SK-N-SH (cell line): ENCODE data around the gene COLEC12. TPM values are rescaled to one million over a fixed set of nuclear protein-coding genes. Genes with fewer than 3 reads are reported as not detected.

Source experiments
- CTCF ChIA-PET: fragments of 300-600, 350-600 bp; formaldehyde crosslinking; extraction: SDS; loops from one replicate; lab custom pipeline; 2021; lab: Yijun Ruan, JAX
- POLR2A ChIA-PET: fragments of 350-600 bp; sonication (Branson Sonifier 250); formaldehyde crosslinking; extraction: SDS; loops from one replicate; lab custom pipeline; 2020; ENCODE audit warnings: antibody characterized with exemption, inconsistent platforms; lab: Yijun Ruan, JAX
- DNase-seq: peaks from one replicate; pipeline ENCODE4 v3.0.0; 2012
- H2AFZ ChIP-seq: fragments of 200-600 bp; sonication (generic); 2 replicates; pipeline ENCODE4 v1.8.1; 2016; ENCODE audit warnings: antibody characterized with exemption, mild to moderate bottlenecking, low read depth
- H3F3A ChIP-seq: fragments of 200-600 bp; sonication (generic); replicated peaks from 2 replicates; pipeline ENCODE3; 2016; ENCODE audit warnings: antibody characterized with exemption, mild to moderate bottlenecking; ENCODE audit not compliant: insufficient read depth
- H3K27ac ChIP-seq, 2 experiments: fragments of 200-500 bp in 1 of 2; fragments of 200-600 bp in 1 of 2; sonication (Bioruptor generic) in 1 of 2; sonication (generic), shearing (Covaris generic) in 1 of 2; 2 replicates each; pipeline versions ENCODE4 v1.5.1 to v1.6.1; 2014 to 2016; ENCODE audit warnings: low read depth in 2 of 2, inconsistent platforms in 1 of 2, low read length in 1 of 2, mild to moderate bottlenecking in 1 of 2, mixed read lengths in 1 of 2
- H3K27me3 ChIP-seq: fragments of 200-600 bp; sonication (generic), shearing (Covaris generic); 2 replicates; pipeline ENCODE4 v1.6.1; 2016; ENCODE audit warnings: mixed run types; ENCODE audit not compliant: insufficient read depth
- H3K36me3 ChIP-seq, 2 experiments: fragments of 200-500 bp in 1 of 2; fragments of 200-600 bp in 1 of 2; sonication (Bioruptor generic) in 1 of 2; sonication (generic) in 1 of 2; replicated peaks in 1 of 2; 2 replicates each; pipeline versions ENCODE3 to v1.5.1; 2014 to 2016; ENCODE audit warnings: low read length in 1 of 2, mild to moderate bottlenecking in 1 of 2; ENCODE audit not compliant: insufficient read depth in 2 of 2, control insufficient read depth in 1 of 2
- H3K4me1 ChIP-seq, 2 experiments: fragments of 200-500 bp in 1 of 2; fragments of 200-600 bp in 1 of 2; sonication (Bioruptor generic) in 1 of 2; sonication (generic), shearing (Covaris generic) in 1 of 2; 2 replicates each; pipeline versions ENCODE4 v1.5.1 to v1.6.1; 2014 to 2016; ENCODE audit warnings: low read depth in 1 of 2, low read length in 1 of 2, mixed run types in 1 of 2; ENCODE audit not compliant: insufficient read depth in 2 of 2, control insufficient read depth in 1 of 2
- H3K4me2 ChIP-seq: fragments of 200-600 bp; sonication (generic), shearing (Covaris generic); 2 replicates; pipeline ENCODE4 v1.6.1; 2017; ENCODE audit warnings: mixed run types
- H3K4me3 ChIP-seq, 2 experiments: fragments of 200-500 bp in 1 of 2; fragments of 200-600 bp in 1 of 2; sonication (Bioruptor generic) in 1 of 2; sonication (generic), shearing (Covaris generic) in 1 of 2; 2 replicates each; pipeline versions ENCODE4 v1.5.1 to v1.8.1; 2014 to 2016; ENCODE audit warnings: low read depth in 2 of 2, inconsistent platforms in 1 of 2, low read length in 1 of 2, mild to moderate bottlenecking in 1 of 2, mixed read lengths in 1 of 2, moderate library complexity in 1 of 2
- H3K79me2 ChIP-seq: fragments of 200-600 bp; sonication (generic); 2 replicates; pipeline ENCODE4 v1.8.1; 2017; ENCODE audit warnings: mild to moderate bottlenecking; ENCODE audit not compliant: insufficient read depth
- H3K9ac ChIP-seq: fragments of 200-600 bp; sonication (generic); 2 replicates; pipeline ENCODE4 v1.6.1; 2017; ENCODE audit warnings: mixed run types
- H3K9me2 ChIP-seq: fragments of 200-600 bp; sonication (generic); 2 replicates; pipeline ENCODE4 v1.6.1; 2017; ENCODE audit warnings: mixed run types
- H3K9me3 ChIP-seq: fragments of 200-600 bp; sonication (generic); 2 replicates; pipeline ENCODE4 v1.6.1; 2017; ENCODE audit warnings: mixed run types, mild to moderate bottlenecking, moderate library complexity
- H4K20me1 ChIP-seq: fragments of 200-600 bp; sonication (generic); 2 replicates; pipeline ENCODE4 v1.6.1; 2017; ENCODE audit warnings: mild to moderate bottlenecking, mixed run types; ENCODE audit not compliant: insufficient read depth
- CHD2 ChIP-seq: fragments of 150-350 bp; IDR thresholded peaks from 2 replicates; pipeline ENCODE4 v1.6.1; 2018; ENCODE audit warnings: low read length; ENCODE audit not compliant: partially characterized antibody
- ELF1 ChIP-seq: IDR thresholded peaks from 2 replicates; pipeline ENCODE4 v1.4.0; 2012
- EP300 ChIP-seq, 2 experiments: IDR thresholded peaks; 2 replicates each; pipeline versions ENCODE4 v1.4.0 to v1.6.1; 2012; ENCODE audit warnings: borderline replicate concordance in 1 of 2, low read depth in 1 of 2, low read length in 1 of 2
- EZH2phosphoT487 ChIP-seq: fragments of 200-600 bp; sonication (generic); IDR thresholded peaks from 2 replicates; pipeline ENCODE4 v1.6.1; 2017; ENCODE audit warnings: low read depth, mixed run types, mild to moderate bottlenecking, antibody characterized with exemption, moderate library complexity, borderline replicate concordance
- FOXJ3 ChIP-seq: sonication (generic); formaldehyde crosslinking; IDR thresholded peaks from 2 replicates; pipeline ENCODE4 v1.5.1; 2020; ENCODE audit warnings: mild to moderate bottlenecking, missing genetic modification reagents
- JUND ChIP-seq: IDR thresholded peaks from 2 replicates; pipeline ENCODE4 v1.4.0; 2012
- NFIC ChIP-seq: IDR thresholded peaks from 2 replicates; pipeline ENCODE4 v1.4.0; 2012; ENCODE audit warnings: borderline replicate concordance
- NRF1 ChIP-seq: IDR thresholded peaks from 2 replicates; pipeline ENCODE4 v1.6.1; 2012; ENCODE audit warnings: low read depth, mild to moderate bottlenecking, low read length
- POLR2AphosphoS5 ChIP-seq: IDR thresholded peaks from 2 replicates; pipeline ENCODE4 v1.6.1; 2012; ENCODE audit warnings: low read depth, low read length
- RAD21 ChIP-seq: IDR thresholded peaks from 2 replicates; pipeline ENCODE4 v1.6.1; 2012; ENCODE audit warnings: mild to moderate bottlenecking, low read length
- RFX5 ChIP-seq: IDR thresholded peaks from 2 replicates; pipeline ENCODE4 v1.6.1; 2012; ENCODE audit warnings: mild to moderate bottlenecking, improper control_type of control experiment, low read length
- RXRA ChIP-seq: IDR thresholded peaks from 2 replicates; pipeline ENCODE4 v1.4.0; 2012; ENCODE audit warnings: low read depth, mild to moderate bottlenecking, borderline replicate concordance
- SMC3 ChIP-seq: IDR thresholded peaks from 2 replicates; pipeline ENCODE4 v1.6.1; 2012; ENCODE audit warnings: low read depth, low read length, improper control_type of control experiment
- YY1 ChIP-seq: IDR thresholded peaks from 2 replicates; pipeline ENCODE4 v1.4.0; 2012; ENCODE audit warnings: low read depth, mild to moderate bottlenecking
- WGBS: methylation state at CpG from one replicate; pipeline ENCODE4 v1.1.6; 2017; ENCODE audit warnings: low lambda C conversion rate; 5-methylcytosine and 5-hydroxymethylcytosine counted together
- polyA plus RNA-seq, 3 experiments: library from polyadenylated mRNA; depleted of rRNA; stranded (reverse); fragments of >200 nt; gene quantifications; 2 replicates each; pipeline ENCODE4 v1.2.3, GENCODE V29; 2012
- TF ChIP-seq, protein P1 (sequence below): fragments of 200-600 bp; sonication (generic); IDR thresholded peaks from 2 replicates; pipeline ENCODE4 v1.6.1; 2017; ENCODE audit warnings: antibody characterized with exemption, mild to moderate bottlenecking, moderate library complexity
- TF ChIP-seq, protein P2 (sequence below): IDR thresholded peaks from 2 replicates; pipeline ENCODE4 v1.4.0; 2012; ENCODE audit warnings: low read depth, borderline replicate concordance
- TF ChIP-seq, protein P3 (sequence below): fragments of 150-350 bp; IDR thresholded peaks from 2 replicates; pipeline ENCODE4 v1.6.1; 2016; ENCODE audit warnings: mild to moderate bottlenecking, low read depth, low read length
- TF ChIP-seq, protein P4 (sequence below): IDR thresholded peaks from 2 replicates; pipeline ENCODE4 v1.4.0; 2012; ENCODE audit warnings: low read depth, borderline replicate concordance
- TF ChIP-seq, protein P5 (sequence below): IDR thresholded peaks from 2 replicates; pipeline ENCODE4 v1.4.0; 2012; ENCODE audit warnings: low read depth
- TF ChIP-seq, protein P6 (sequence below): IDR thresholded peaks from 2 replicates; pipeline ENCODE4; 2012

COLEC12 gene
- polyA plus RNA-seq, 1 of the 3 experiments (the other 2 are of a cell fraction): 41.2 TPM

DNA sequence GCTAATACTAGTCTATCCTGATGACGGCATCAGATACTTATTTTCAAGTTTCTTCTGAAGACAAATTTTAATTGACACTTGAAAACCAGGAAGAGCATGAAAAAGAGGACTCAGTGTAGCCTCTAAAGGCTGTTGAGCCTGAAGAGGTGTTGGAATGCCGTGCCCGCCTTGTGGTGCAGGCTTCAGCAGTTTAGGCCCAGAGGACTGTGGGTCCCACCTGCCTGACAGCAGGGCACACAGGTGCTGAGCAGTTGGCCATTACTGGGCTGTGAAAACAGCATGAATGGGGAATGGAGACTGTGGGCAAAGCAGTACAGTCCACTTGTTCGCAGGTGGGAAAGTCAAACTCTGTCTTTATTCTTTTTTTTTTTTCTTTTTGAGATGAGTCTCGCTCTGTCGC is 182.9 kb downstream of the COLEC12 start:
- CTCF ChIA-PET: no interaction called here
- TF ChIP-seq, protein P1, sequence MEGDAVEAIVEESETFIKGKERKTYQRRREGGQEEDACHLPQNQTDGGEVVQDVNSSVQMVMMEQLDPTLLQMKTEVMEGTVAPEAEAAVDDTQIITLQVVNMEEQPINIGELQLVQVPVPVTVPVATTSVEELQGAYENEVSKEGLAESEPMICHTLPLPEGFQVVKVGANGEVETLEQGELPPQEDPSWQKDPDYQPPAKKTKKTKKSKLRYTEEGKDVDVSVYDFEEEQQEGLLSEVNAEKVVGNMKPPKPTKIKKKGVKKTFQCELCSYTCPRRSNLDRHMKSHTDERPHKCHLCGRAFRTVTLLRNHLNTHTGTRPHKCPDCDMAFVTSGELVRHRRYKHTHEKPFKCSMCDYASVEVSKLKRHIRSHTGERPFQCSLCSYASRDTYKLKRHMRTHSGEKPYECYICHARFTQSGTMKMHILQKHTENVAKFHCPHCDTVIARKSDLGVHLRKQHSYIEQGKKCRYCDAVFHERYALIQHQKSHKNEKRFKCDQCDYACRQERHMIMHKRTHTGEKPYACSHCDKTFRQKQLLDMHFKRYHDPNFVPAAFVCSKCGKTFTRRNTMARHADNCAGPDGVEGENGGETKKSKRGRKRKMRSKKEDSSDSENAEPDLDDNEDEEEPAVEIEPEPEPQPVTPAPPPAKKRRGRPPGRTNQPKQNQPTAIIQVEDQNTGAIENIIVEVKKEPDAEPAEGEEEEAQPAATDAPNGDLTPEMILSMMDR: no peak
- TF ChIP-seq JUND (no peak), POLR2AphosphoS5 (no peak), NFIC (no peak), SMC3 (no peak), RAD21 (no peak), FOXJ3 (CRISPR knock-in tag) (no peak), ELF1 (no peak), CHD2 (no peak), EZH2phosphoT487 (no peak), NRF1 (no peak), EP300 (IDR thresholded peaks at IDR 0.05; ENCODE audit: borderline replicate concordance in 1 of 2, low read depth in 1 of 2, low read length in 1 of 2) (no peak), YY1 (no peak)
- TF ChIP-seq, protein P2, sequence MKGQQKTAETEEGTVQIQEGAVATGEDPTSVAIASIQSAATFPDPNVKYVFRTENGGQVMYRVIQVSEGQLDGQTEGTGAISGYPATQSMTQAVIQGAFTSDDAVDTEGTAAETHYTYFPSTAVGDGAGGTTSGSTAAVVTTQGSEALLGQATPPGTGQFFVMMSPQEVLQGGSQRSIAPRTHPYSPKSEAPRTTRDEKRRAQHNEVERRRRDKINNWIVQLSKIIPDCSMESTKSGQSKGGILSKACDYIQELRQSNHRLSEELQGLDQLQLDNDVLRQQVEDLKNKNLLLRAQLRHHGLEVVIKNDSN: no peak
- TF ChIP-seq, protein P3, sequence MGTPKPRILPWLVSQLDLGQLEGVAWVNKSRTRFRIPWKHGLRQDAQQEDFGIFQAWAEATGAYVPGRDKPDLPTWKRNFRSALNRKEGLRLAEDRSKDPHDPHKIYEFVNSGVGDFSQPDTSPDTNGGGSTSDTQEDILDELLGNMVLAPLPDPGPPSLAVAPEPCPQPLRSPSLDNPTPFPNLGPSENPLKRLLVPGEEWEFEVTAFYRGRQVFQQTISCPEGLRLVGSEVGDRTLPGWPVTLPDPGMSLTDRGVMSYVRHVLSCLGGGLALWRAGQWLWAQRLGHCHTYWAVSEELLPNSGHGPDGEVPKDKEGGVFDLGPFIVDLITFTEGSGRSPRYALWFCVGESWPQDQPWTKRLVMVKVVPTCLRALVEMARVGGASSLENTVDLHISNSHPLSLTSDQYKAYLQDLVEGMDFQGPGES: no peak
- Histone ChIP-seq H2AFZ (no peak overlapping the region), H3K27ac (no peak overlapping the region), H3K9ac (no peak overlapping the region), H3K4me3 (no peak overlapping the region), H3K9me2 (no peaks in the 10 kb centered on the region), H3F3A (peaks cover 4% of the 10 kb centered on the region), H3K9me3 (no peaks in the 10 kb centered on the region), H3K27me3 (no peaks in the 10 kb centered on the region), H3K79me2 (no peaks in the 10 kb centered on the region), H3K4me1 (peaks cover 3% of the 10 kb centered on the region in 2 experiments; a peak in 3 of 4 replicates), H3K4me2 (no peak overlapping the region), H4K20me1 (no peaks in the 10 kb centered on the region), H3K36me3 (no peaks in the 10 kb centered on the region)
- POLR2A ChIA-PET: no interaction called here
- WGBS: 94% methylated on average over 6 of the region's 6 CpGs
- no peak for DNase-seq

DNA sequence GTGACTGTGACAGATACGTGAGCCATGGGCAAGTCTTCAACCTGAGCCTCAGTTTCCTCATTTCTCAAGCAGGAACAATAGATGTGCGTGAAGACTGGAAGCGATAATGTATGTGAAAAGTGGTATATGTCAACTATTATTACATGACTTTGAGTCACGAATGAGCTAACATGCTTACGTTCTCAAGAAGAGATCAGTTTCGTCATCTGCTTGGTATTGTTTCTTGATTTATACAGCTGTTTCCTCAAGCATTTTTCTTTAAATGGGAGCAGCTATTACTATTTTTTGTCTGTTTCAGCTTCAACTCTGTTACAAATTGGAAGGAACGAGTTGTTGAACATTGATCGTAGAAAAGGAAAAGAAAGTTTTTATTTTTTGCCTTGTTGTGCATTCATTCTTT is 184.1 kb downstream of the COLEC12 start:
- ChIA-PET POLR2A (no interaction called here), CTCF (no interaction called here)
- no peak for DNase-seq
- H3K79me2 ChIP-seq: no peaks in the 10 kb centered on the region
- H2AFZ ChIP-seq: no peak overlapping the region
- no peaks in the 10 kb centered on the region for H4K20me1 ChIP-seq
- H3K36me3 ChIP-seq: no peaks in the 10 kb centered on the region
- H3K27ac ChIP-seq: no peak overlapping the region
- H3K4me3 ChIP-seq: no peak overlapping the region
- H3K4me2 ChIP-seq: no peak overlapping the region
- no peaks in the 10 kb centered on the region for H3K27me3 ChIP-seq
- no peaks in the 10 kb centered on the region for H3K9me2 ChIP-seq
- no peaks in the 10 kb centered on the region for H3K9me3 ChIP-seq
- H3K4me1 ChIP-seq: no peaks in the 10 kb centered on the region; a peak in 1 of 4 replicates
- WGBS: 89% methylated on average over 8 of the region's 8 CpGs
- TF ChIP-seq, protein P3: no peak
- TF ChIP-seq SMC3: no peak
- TF ChIP-seq YY1: no peak
- no peak for TF ChIP-seq CHD2
- TF ChIP-seq, protein P4, sequence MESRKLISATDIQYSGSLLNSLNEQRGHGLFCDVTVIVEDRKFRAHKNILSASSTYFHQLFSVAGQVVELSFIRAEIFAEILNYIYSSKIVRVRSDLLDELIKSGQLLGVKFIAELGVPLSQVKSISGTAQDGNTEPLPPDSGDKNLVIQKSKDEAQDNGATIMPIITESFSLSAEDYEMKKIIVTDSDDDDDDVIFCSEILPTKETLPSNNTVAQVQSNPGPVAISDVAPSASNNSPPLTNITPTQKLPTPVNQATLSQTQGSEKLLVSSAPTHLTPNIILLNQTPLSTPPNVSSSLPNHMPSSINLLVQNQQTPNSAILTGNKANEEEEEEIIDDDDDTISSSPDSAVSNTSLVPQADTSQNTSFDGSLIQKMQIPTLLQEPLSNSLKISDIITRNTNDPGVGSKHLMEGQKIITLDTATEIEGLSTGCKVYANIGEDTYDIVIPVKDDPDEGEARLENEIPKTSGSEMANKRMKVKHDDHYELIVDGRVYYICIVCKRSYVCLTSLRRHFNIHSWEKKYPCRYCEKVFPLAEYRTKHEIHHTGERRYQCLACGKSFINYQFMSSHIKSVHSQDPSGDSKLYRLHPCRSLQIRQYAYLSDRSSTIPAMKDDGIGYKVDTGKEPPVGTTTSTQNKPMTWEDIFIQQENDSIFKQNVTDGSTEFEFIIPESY: no peak
- TF ChIP-seq RFX5: no peak
- TF ChIP-seq ELF1: no peak
- no peak for TF ChIP-seq JUND
- no peak for TF ChIP-seq POLR2AphosphoS5
- TF ChIP-seq, protein P5, sequence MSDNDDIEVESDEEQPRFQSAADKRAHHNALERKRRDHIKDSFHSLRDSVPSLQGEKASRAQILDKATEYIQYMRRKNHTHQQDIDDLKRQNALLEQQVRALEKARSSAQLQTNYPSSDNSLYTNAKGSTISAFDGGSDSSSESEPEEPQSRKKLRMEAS: no peak
- no peak for TF ChIP-seq RXRA
- TF ChIP-seq EP300 (IDR thresholded peaks at IDR 0.05; ENCODE audit: borderline replicate concordance in 1 of 2, low read depth in 1 of 2, low read length in 1 of 2): no peak
- TF ChIP-seq, protein P6, sequence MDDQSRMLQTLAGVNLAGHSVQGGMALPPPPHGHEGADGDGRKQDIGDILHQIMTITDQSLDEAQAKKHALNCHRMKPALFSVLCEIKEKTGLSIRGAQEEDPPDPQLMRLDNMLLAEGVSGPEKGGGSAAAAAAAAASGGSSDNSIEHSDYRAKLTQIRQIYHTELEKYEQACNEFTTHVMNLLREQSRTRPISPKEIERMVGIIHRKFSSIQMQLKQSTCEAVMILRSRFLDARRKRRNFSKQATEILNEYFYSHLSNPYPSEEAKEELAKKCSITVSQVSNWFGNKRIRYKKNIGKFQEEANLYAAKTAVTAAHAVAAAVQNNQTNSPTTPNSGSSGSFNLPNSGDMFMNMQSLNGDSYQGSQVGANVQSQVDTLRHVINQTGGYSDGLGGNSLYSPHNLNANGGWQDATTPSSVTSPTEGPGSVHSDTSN: no peak
- peaks cover 4% of the 10 kb centered on the region for H3F3A ChIP-seq
- no peak overlapping the region for H3K9ac ChIP-seq
